ENCODE measurements around the gene FAT1. TPM values are rescaled to one million over a fixed set of nuclear protein-coding genes. Genes with fewer than 3 reads are reported as not detected.

FAT1 gene
- total RNA-seq, 1 donor from 2014 or later, result 408 TPM

DNA sequence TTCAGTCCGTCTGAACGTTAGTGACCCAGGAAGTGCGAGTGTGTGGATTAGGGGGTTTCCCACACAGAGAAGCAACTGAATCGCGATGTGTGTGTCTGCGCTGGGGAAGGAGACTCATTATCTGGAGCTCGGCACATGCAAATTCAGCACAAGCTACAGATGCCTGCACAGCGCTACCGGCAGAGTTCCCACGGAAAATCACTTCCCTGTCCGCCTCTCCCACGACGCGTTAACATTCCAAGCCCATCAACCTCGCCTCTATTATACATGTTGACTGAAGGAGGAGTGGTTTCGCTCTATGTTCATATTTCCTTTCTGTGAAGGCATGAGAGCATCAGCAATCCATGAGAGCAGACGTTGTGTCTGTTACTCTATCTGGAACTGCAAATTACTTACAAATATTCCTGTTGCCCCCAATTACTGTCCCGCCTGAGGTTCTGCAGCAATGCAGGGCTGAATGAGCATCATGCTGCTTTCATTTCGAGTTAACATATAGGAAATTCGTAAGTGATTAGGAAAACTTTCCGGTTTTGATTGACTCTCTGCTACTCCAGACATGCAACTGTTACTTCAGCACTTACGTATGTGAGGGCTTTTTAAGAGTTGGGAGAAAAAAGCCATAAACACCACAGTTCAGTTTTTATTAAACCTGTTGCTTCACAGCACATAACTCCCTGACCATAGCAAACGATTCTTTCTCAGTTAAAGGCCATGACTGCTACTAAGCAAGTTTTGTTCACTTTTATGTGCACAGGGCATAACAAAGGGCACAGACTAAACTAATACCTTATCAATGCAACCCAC lies 153.3 kb downstream of the FAT1 start:
- H3K4me1 Mint-ChIP-seq (ENCODE audit: unreplicated experiment), result no peaks in the 10 kb centered on the region
- H3K9me3 Mint-ChIP-seq (ENCODE audit: unreplicated experiment), result no peaks in the 10 kb centered on the region
- H3K36me3 Mint-ChIP-seq (ENCODE audit: unreplicated experiment), result no peaks in the 10 kb centered on the region
- no peak overlapping the region for H3K27ac Mint-ChIP-seq (ENCODE audit: unreplicated experiment)
- TF ChIP-seq, protein P1, sequence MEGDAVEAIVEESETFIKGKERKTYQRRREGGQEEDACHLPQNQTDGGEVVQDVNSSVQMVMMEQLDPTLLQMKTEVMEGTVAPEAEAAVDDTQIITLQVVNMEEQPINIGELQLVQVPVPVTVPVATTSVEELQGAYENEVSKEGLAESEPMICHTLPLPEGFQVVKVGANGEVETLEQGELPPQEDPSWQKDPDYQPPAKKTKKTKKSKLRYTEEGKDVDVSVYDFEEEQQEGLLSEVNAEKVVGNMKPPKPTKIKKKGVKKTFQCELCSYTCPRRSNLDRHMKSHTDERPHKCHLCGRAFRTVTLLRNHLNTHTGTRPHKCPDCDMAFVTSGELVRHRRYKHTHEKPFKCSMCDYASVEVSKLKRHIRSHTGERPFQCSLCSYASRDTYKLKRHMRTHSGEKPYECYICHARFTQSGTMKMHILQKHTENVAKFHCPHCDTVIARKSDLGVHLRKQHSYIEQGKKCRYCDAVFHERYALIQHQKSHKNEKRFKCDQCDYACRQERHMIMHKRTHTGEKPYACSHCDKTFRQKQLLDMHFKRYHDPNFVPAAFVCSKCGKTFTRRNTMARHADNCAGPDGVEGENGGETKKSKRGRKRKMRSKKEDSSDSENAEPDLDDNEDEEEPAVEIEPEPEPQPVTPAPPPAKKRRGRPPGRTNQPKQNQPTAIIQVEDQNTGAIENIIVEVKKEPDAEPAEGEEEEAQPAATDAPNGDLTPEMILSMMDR (IDR thresholded peaks at IDR 0.05), result no peak
- H3K4me3 Mint-ChIP-seq (ENCODE audit: unreplicated experiment), result no peak overlapping the region
- no peak for DNase-seq (ENCODE audit: extremely low spot score, unreplicated experiment)
- H3K27me3 Mint-ChIP-seq (ENCODE audit: unreplicated experiment), result no peaks in the 10 kb centered on the region

DNA sequence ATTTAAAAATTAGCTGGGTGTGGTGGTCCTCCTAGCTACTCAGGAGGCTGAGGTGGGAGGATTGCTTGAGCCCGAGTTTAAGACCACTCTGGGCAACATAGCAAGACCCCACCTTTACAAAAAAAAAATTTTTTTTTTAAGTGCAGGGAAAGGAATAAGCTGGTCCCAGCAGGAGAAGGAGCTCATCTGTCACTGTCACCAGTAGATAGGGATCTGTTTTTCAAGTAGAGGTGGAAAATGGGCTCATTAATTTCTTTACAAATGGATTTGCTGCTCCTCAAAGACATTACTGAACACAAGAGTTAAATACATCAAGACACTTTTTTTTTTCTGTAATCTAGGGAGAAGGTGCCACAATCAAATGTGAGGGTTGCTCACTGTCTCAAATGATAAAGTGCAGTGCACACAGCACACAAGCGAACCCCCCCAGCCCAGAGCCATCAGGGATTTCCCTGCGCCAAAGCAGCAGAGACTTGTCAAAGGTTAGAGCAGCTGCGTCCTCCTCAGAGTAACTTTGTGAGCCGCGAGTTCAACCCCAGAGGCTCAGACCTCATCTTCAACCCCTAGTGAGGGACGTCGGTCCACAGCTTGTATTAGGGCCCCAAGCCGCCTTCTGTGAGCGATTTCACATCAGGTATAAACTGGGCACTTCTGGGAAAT lies 154.0 kb downstream of the FAT1 start:
- Mint-ChIP-seq H3K4me1 (ENCODE audit: unreplicated experiment) (no peaks in the 10 kb centered on the region), H3K36me3 (ENCODE audit: unreplicated experiment) (no peaks in the 10 kb centered on the region), H3K9me3 (ENCODE audit: unreplicated experiment) (no peaks in the 10 kb centered on the region), H3K27ac (ENCODE audit: unreplicated experiment) (no peak overlapping the region), H3K4me3 (ENCODE audit: unreplicated experiment) (no peak overlapping the region), H3K27me3 (ENCODE audit: unreplicated experiment) (no peaks in the 10 kb centered on the region)
- DNase-seq (ENCODE audit: extremely low spot score, unreplicated experiment), result no peak
- TF ChIP-seq, protein P1 (IDR thresholded peaks at IDR 0.05), result no peak

DNA sequence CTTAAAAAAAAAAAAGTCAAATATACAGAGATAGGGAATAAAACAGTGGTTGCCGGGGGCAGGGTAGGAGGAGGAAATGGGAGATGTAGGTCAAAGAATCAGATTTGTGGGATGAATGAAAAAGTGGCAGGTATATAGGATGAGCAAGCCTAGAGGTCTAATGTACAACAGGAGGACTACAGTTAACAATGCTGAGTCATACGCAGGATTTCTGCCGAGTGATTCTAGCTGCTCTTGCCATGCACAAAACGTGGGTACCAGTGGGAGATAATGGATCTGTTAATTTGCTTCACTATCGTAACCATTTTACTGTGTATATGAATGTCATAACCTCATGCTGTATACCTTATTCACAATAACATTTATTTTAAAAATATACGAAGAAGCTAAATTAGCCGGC lies 157.6 kb downstream of the FAT1 start:
- H3K4me3 Mint-ChIP-seq (ENCODE audit: unreplicated experiment), result no peak overlapping the region
- H3K27me3 Mint-ChIP-seq (ENCODE audit: unreplicated experiment), result no peaks in the 10 kb centered on the region
- H3K36me3 Mint-ChIP-seq (ENCODE audit: unreplicated experiment), result no peaks in the 10 kb centered on the region
- TF ChIP-seq, protein P1 (IDR thresholded peaks at IDR 0.05), result no peak
- DNase-seq (ENCODE audit: extremely low spot score, unreplicated experiment), result no peak
- H3K4me1 Mint-ChIP-seq (ENCODE audit: unreplicated experiment), result peaks cover 2% of the 10 kb centered on the region
- H3K27ac Mint-ChIP-seq (ENCODE audit: unreplicated experiment), result no peak overlapping the region
- H3K9me3 Mint-ChIP-seq (ENCODE audit: unreplicated experiment), result no peaks in the 10 kb centered on the region

DNA sequence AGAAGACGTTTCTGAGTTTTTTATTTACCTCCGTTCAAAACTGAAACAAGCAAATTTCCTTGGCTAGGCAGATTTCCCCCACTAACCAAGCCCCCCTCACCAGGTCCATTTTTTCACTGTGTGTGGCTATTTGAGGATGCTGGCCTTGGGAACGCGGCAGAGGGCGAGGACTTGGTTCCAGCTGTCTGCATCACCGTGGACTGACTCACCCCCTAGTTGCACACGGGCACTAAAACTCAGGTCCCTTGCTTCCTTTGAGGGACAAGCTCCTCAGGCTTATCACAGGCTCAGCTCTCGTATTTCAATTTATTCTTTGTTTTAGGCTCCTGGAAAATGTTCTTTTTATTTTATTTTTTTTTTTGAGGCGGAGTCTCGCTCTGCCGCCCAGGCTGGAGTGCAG lies 159.9 kb downstream of the FAT1 start:
- Mint-ChIP-seq H3K4me1 (ENCODE audit: unreplicated experiment) (peaks cover 2% of the 10 kb centered on the region), H3K27ac (ENCODE audit: unreplicated experiment) (no peak overlapping the region), H3K9me3 (ENCODE audit: unreplicated experiment) (peaks cover 12% of the 10 kb centered on the region), H3K36me3 (ENCODE audit: unreplicated experiment) (no peaks in the 10 kb centered on the region), H3K4me3 (ENCODE audit: unreplicated experiment) (no peak overlapping the region), H3K27me3 (ENCODE audit: unreplicated experiment) (no peaks in the 10 kb centered on the region)
- peak; percentile 59 for DNase-seq (ENCODE audit: extremely low spot score, unreplicated experiment)
- TF ChIP-seq, protein P1 (IDR thresholded peaks at IDR 0.05), result no peak

DNA sequence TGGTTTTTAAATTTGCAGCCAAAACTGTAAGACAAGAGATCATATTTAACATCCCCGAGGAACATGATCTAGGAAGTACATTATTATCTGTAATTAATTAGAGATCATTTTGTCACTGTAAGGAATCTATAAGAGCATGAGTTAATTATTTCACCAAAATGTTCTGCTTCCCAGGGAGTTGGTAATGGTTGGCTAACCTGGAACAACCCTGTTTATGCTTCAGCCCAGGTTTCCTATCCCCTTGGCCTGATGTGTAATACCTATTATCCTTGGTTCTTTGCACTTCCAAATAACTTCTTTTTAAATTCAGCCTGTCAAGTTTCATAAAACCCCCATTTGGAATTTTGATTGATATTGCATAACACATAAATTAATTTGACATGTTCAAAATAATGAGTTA lies 161.9 kb downstream of the FAT1 start:
- no peak for DNase-seq (ENCODE audit: extremely low spot score, unreplicated experiment)
- H3K27ac Mint-ChIP-seq (ENCODE audit: unreplicated experiment), result no peak overlapping the region
- no peaks in the 10 kb centered on the region for H3K27me3 Mint-ChIP-seq (ENCODE audit: unreplicated experiment)
- peaks cover 12% of the 10 kb centered on the region for H3K9me3 Mint-ChIP-seq (ENCODE audit: unreplicated experiment)
- H3K36me3 Mint-ChIP-seq (ENCODE audit: unreplicated experiment), result no peaks in the 10 kb centered on the region
- peaks cover 16% of the 10 kb centered on the region for H3K4me1 Mint-ChIP-seq (ENCODE audit: unreplicated experiment)
- TF ChIP-seq, protein P1 (IDR thresholded peaks at IDR 0.05), result no peak
- no peak overlapping the region for H3K4me3 Mint-ChIP-seq (ENCODE audit: unreplicated experiment)
